Pancreas (tissue), 10 donors: ENCODE measurements around the gene MOK. TPM values are rescaled to one million over a fixed set of nuclear protein-coding genes. Genes with fewer than 3 reads are reported as not detected.

ENCODE experiments used
- ATAC-seq, 4 donors: fragments of 200-7000 bp; cut with Tn5 transposase; one replicate each; pipeline versions ENCODE4 v1.8.0 to v1.9.1; 2020; ENCODE audit warnings: mild to moderate bottlenecking in 4 of 4, moderate library complexity in 4 of 4
- DNase-seq, 6 donors: peaks; one replicate each; pipeline ENCODE4 v3.0.0-alpha.2; 2020
- FAIRE-seq: peaks from 2 replicates; lab custom pipeline; 2012; peaks lifted over from hg19 to GRCh38; lab: Jason Lieb, UNC
- H3K27ac ChIP-seq, 4 donors: fragments of 200-600 bp; sonication (generic); 1 replicate in 3 of 4; 2 replicates in 1 of 4; pipeline versions ENCODE4 v1.5.0 to v1.8.0; 2020
- H3K27me3 ChIP-seq, 4 donors: fragments of 200-600 bp; one replicate each; pipeline ENCODE4 v1.8.0; 2021
- H3K36me3 ChIP-seq, 3 donors: fragments of 200-600 bp; sonication (generic) in 1 of 3; one replicate each; pipeline versions ENCODE4 v1.5.0 to v1.8.0; 2020 to 2021
- H3K4me1 ChIP-seq, 3 donors: fragments of 200-600 bp; one replicate each; pipeline ENCODE4 v1.8.0; 2021
- H3K4me3 ChIP-seq, 4 donors: fragments of 200-600 bp; sonication (generic) in 2 of 4; one replicate each; pipeline versions ENCODE4 v1.5.0 to v1.8.0; 2020 to 2021
- H3K9me3 ChIP-seq, 4 donors: fragments of 200-600 bp; one replicate each; pipeline ENCODE4 v1.8.0; 2021
- CTCF ChIP-seq, 4 donors: fragments of 200-600 bp; sonication (generic) in 3 of 4; IDR thresholded peaks; one replicate each; pipeline versions ENCODE4 v1.5.0 to v1.8.0; 2021; ENCODE audit warnings: antibody characterized with exemption in 4 of 4
- WGBS, 2 donors: extraction: QIAGEN DNeasy Blood & Tissue Kit; methylation state at CpG; one replicate each; pipeline ENCODE4 v1.1.7; 2013; 5-methylcytosine and 5-hydroxymethylcytosine counted together
- intact Hi-C, 3 donors: fragments of 100-400 bp; cut with DNase I; formaldehyde crosslinking; loops; one replicate each; pipeline versions ENCODE4 v1.11.1 to v1.14.2; 2022
- polyA plus RNA-seq, 2 donors: library from polyadenylated mRNA; stranded (reverse); fragments of 200-250 nt; gene quantifications; one replicate each; pipeline ENCODE4 v1.2.3, GENCODE V29; 2013
- total RNA-seq, 6 donors: library from RNA; stranded (reverse); fragmentation: NEBNext Ultra II Directional in 4 of 6; extraction: Animal tissue kit (Norgen Biotek cat#: 25700) in 4 of 6; gene quantifications; one replicate each; pipeline versions ENCODE4 v1.2.1 to v1.2.4, GENCODE V29; 2021 to 2023
- donor health status: healthy with polysubstance abuse.
- donor health status: DM: no; HTN: no; CAD: no; lungs with moderate emphysema.
- donor health status: DM: no; HTN: no; CAD: no.
- donor health status: control.
- donor health status: control.
- donor health status: Bipolar disorder and iron deficiency.
- donor health status: DM: yes; HTN: yes; CAD: no.
- donor health status: DM: no; HTN: no; CAD: no.
- donor health status: DM: no; HTN: no; CAD: no.
- donor health status: DM: yes; HTN: yes; CAD: no.

Gene MOK
- total and polyA plus RNA-seq, 8 donors = 7.7 to 35.9 (median 9.4) TPM

GRCh38 chr14:102256716-102257115 is 48.2 kb downstream of the MOK start:
- H3K9me3 ChIP-seq = no peaks in the 10 kb centered on the region
- H3K4me3 ChIP-seq = no peak overlapping the region
- H3K4me1 ChIP-seq = peaks cover 0 to 13% (median 6%) of the 10 kb centered on the region in 3 donors
- FAIRE-seq = no peak
- 88 to 91% methylated on average over 9 of the region's 9 CpGs for WGBS, 2 donors
- H3K27ac ChIP-seq = no peak overlapping the region
- TF ChIP-seq CTCF (IDR thresholded peaks at IDR 0.05) = no peak
- no peak for DNase-seq
- no peaks in the 10 kb centered on the region for H3K36me3 ChIP-seq
- intact Hi-C loops = no loop called here
- H3K27me3 ChIP-seq = no peaks in the 10 kb centered on the region
- ATAC-seq = no peak

DNA sequence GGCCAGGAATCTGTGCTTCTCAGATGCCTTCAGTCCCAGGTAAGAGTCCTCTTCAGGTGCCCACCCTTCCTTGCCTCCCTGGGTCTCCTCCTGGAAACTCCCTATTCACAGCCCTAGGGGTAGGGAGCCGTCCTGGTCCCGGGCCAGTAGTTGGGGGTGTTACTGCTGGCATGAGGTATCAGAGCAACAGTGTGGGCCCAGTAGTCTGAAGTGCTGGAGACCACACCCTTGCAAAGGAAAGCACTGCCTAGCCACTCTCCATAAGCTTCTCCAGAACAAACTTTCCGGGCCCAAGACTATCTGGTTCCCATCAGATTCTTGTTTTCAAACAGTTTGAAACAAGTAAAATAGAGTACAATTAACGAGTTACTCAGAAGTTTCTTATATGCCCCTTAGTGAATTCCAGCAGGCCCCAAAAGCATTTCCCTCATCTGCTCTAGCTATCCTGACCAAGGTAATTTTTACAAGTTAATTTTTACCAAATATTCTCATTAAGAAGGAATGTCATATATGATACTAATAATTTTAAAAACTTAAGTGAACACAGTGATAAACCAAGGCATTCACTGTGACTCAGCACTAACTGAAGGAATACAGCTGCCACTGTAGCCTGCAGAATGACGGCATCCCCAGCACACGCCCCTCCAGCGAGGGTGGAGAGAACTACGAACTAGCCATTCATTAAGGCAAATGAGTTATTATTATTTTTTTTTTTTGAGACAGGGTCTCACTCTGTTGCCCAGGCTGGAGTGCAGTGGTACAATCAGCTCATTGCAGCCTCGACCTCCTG is 49.4 kb downstream of the MOK start:
- H3K27ac ChIP-seq = no peak overlapping the region

DNA sequence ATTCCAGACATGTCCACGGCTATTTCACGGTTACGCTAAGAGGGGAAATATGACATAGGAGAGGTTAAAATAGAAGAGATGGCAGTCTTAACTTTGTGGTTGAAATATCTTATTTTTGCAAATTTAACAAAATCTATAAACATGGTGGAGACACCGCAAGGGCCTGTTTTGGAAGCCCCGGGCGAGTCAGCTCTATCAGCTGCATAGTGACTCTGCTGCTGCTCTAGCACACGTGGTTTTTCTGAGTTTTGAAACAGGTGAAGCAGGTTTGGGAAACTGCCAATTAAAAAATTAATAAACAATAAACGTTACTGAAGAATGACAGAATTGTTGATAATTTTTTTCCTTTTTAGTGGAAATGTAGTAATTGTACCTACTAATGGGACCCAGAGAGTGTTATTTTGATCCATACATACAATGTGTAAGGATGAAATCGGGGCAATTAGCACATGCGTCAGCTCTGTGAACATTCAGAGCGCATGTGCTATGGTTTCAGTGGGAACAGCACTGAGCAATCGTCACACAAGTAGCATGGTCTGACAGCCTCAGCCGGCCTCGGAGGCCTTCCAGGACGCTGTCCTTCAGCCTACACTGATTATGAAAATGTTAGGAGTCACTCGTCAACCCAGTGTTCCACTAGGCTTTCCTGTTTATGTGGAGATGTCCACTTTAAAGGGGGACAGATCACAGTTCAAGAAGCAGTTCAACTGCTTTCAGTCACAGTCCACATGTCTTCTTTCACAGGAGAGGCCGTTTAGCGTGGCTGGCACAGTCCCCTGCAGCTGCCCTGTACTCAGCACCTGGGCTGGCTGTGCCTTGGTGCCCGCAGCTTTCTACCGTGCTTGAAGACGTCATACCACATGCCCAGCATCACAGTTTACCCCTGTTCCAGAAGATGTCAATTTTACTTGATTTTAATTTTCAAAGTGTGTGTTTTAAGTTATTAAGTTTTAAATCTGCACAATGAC is 51.8 kb downstream of the MOK start:
- H3K4me3 ChIP-seq = no peak overlapping the region
- 31 to 37% methylated on average over 21 of the region's 21 CpGs for WGBS, 2 donors
- H3K27ac ChIP-seq = peak overlapping the region; percentile 73 to 82 (median 78)
- intact Hi-C loops = no loop called here
- peak; percentile 93 to 96 (median 94) for ATAC-seq
- no peaks in the 10 kb centered on the region for H3K27me3 ChIP-seq
- DNase-seq = peak; percentile 64 to 83 (median 78)
- H3K36me3 ChIP-seq = no peaks in the 10 kb centered on the region
- FAIRE-seq = no peak
- H3K9me3 ChIP-seq = no peaks in the 10 kb centered on the region
- no peak for TF ChIP-seq CTCF (IDR thresholded peaks at IDR 0.05)
- H3K4me1 ChIP-seq = peaks cover 0 to 13% (median 6%) of the 10 kb centered on the region in 3 donors

More for the DNA sequence above, 49.4 kb downstream of the MOK start:
- no peak for FAIRE-seq
- ATAC-seq = no peak
- peaks cover 0 to 13% (median 6%) of the 10 kb centered on the region in 3 donors for H3K4me1 ChIP-seq
- DNase-seq = no peak
- WGBS, 2 donors = 80 to 84% methylated on average over 9 of the region's 9 CpGs
- H3K36me3 ChIP-seq = no peaks in the 10 kb centered on the region
- H3K27me3 ChIP-seq = no peaks in the 10 kb centered on the region
- no peak overlapping the region for H3K4me3 ChIP-seq
- no peak for TF ChIP-seq CTCF (IDR thresholded peaks at IDR 0.05)
- intact Hi-C loops = no loop called here
- H3K9me3 ChIP-seq = no peaks in the 10 kb centered on the region

DNA sequence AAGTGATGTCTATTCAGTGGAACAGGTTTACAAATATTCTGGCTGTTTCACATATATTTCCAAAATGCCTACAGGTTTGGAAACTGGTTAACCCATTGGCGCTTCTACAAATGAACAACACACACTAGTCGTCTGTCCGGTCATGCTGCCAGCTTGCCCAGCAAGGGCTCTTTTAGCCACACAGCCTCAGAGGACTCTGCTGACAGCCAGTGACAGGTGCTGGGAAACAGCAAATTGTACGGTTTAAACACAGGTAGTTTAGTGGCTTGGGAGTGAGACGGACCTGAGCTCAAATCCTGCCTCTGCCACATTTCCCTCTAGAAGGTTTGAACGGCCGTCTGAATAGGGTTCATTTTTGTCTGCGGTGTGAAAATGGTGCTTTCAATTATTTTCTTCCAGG is 53.8 kb downstream of the MOK start:
- intact Hi-C loops = no loop called here
- Histone ChIP-seq H3K27me3 (no peaks in the 10 kb centered on the region), H3K4me3 (no peak overlapping the region), H3K27ac (no peak overlapping the region), H3K36me3 (no peaks in the 10 kb centered on the region), H3K9me3 (no peaks in the 10 kb centered on the region), H3K4me1 (peaks cover 0 to 13% (median 6%) of the 10 kb centered on the region in 3 donors)
- DNase-seq (no peak), ATAC-seq (no peak), FAIRE-seq (no peak)
- TF ChIP-seq CTCF (IDR thresholded peaks at IDR 0.05) = no peak
- WGBS, 2 donors = 91 to 93% methylated on average over 8 of the region's 8 CpGs
